ENCODE results near the gene PAMR1. TPM values are rescaled to one million over a fixed set of nuclear protein-coding genes. Genes with fewer than 3 reads are reported as not detected.
"Not testable (repeated sequence)": the region's sequence is repeated elsewhere in the genome, so short reads cannot be mapped to it uniquely, and the experiment has no call there.

The PAMR1 gene
- total and polyA plus RNA-seq, 7 donors: 0.16 to 1.9 (median 0.72) TPM

DNA sequence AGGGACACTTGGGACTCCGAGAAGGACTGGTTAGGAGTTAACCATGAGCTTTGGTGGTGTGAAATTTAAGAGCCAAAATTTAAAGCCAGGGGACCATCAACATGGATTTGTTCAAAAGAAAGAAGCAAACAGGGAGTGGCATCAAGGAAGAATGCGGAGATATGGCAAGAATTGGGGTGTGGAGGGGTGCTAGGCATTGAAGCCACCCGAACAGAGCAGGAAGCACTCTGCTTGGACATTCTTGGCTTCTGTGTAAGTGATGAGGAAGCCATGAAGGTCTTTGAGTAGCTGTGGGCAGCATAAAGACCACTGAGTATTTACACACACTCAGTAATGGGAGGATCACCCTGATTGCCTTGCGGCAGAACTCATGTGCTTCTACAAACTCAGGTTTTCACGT lies 27.2 kb upstream of the PAMR1 start:
- TF ChIP-seq, protein P1, sequence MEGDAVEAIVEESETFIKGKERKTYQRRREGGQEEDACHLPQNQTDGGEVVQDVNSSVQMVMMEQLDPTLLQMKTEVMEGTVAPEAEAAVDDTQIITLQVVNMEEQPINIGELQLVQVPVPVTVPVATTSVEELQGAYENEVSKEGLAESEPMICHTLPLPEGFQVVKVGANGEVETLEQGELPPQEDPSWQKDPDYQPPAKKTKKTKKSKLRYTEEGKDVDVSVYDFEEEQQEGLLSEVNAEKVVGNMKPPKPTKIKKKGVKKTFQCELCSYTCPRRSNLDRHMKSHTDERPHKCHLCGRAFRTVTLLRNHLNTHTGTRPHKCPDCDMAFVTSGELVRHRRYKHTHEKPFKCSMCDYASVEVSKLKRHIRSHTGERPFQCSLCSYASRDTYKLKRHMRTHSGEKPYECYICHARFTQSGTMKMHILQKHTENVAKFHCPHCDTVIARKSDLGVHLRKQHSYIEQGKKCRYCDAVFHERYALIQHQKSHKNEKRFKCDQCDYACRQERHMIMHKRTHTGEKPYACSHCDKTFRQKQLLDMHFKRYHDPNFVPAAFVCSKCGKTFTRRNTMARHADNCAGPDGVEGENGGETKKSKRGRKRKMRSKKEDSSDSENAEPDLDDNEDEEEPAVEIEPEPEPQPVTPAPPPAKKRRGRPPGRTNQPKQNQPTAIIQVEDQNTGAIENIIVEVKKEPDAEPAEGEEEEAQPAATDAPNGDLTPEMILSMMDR (IDR thresholded peaks at IDR 0.05): no peak
- Histone ChIP-seq H3K27me3 (ENCODE audit: insufficient read depth in 3 of 3, low read length in 2 of 3) (no peaks in the 10 kb centered on the region), H3K9me3 (no peaks in the 10 kb centered on the region), H3K27ac (no peak overlapping the region), H3K4me1 (no peaks in the 10 kb centered on the region), H3K36me3 (ENCODE audit: insufficient read depth in 1 of 2, low read depth in 1 of 2) (no peaks in the 10 kb centered on the region), H3K4me3 (no peak overlapping the region)
- no peak for DNase-seq
- no peak for ATAC-seq
- intact Hi-C loops (cut with DNase I): no loop called here
- 91 to 95% (median 95%) methylated on average over 5 of the region's 5 CpGs for WGBS, 3 donors

DNA sequence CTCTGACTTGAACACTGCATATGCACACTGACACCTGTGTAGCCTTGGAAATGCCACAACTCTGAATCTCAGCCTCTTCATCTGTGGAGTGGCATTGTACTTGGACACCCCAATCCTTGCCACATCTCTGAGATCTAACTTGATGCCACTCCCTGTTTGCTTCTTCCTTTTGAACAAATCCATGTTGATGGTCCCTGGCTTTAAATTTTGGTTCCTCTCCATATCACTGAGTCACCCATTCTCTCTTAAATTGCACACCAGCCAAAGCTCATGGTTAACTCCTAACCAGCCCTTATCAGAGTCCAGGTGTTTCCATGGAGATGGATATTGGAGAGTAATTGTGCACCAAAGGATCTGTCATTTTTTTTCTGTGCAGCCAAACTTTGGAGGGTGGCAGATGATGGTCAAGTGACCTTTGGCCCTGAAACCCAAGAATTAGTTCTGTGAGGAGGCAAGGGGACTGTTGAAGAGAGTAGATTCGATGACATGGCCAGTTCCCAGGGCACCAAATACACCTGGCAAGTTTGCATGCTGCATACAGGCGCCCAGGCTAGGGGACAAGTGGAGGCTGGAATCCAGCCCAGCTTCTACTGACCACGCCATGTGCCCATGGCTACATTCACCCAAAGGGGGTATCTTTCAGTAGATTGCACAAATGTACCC lies 25.1 kb upstream of the PAMR1 start:
- DNase-seq (no peak), ATAC-seq (no peak)
- H3K27ac ChIP-seq: no peak overlapping the region
- no peaks in the 10 kb centered on the region for H3K4me1 ChIP-seq
- H3K36me3 ChIP-seq (ENCODE audit: insufficient read depth in 1 of 2, low read depth in 1 of 2): no peaks in the 10 kb centered on the region
- TF ChIP-seq, protein P1 (IDR thresholded peaks at IDR 0.05): no peak
- H3K27me3 ChIP-seq (ENCODE audit: insufficient read depth in 3 of 3, low read length in 2 of 3): no peaks in the 10 kb centered on the region
- no peak overlapping the region for H3K4me3 ChIP-seq
- intact Hi-C loops (cut with DNase I): no loop called here
- no peaks in the 10 kb centered on the region for H3K9me3 ChIP-seq
- WGBS, 3 donors: 74 to 83% (median 78%) methylated on average over 3 of the region's 3 CpGs

DNA sequence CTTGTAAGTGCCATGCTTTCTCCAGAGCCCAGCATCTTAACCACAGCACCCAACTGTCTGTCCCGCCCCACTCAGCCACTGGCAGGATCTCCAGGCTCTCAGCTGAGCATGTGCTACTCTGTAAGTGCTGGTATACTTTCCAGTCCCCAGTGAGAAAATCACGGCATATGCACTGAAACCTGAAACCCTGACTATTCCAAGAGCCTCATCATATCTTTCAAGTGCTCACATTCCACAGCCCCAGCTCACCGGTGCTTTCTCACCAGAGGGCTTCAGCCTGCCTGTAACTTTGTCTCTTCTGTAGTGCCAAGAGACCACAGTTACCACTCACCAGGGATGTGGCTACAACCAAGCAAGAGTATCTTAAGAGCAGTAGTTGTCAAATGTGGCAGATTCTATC lies 24.4 kb upstream of the PAMR1 start:
- H3K4me1 ChIP-seq: no peaks in the 10 kb centered on the region
- no peaks in the 10 kb centered on the region for H3K36me3 ChIP-seq (ENCODE audit: insufficient read depth in 1 of 2, low read depth in 1 of 2)
- no peak overlapping the region for H3K27ac ChIP-seq
- intact Hi-C loops (cut with DNase I): no loop called here
- H3K9me3 ChIP-seq: no peaks in the 10 kb centered on the region
- ATAC-seq (no peak), DNase-seq (no peak)
- WGBS, 3 donors: 20 to 22% (median 22%) methylated on average over 3 of the region's 3 CpGs
- TF ChIP-seq, protein P1 (IDR thresholded peaks at IDR 0.05): no peak
- no peaks in the 10 kb centered on the region for H3K27me3 ChIP-seq (ENCODE audit: insufficient read depth in 3 of 3, low read length in 2 of 3)
- no peak overlapping the region for H3K4me3 ChIP-seq

DNA sequence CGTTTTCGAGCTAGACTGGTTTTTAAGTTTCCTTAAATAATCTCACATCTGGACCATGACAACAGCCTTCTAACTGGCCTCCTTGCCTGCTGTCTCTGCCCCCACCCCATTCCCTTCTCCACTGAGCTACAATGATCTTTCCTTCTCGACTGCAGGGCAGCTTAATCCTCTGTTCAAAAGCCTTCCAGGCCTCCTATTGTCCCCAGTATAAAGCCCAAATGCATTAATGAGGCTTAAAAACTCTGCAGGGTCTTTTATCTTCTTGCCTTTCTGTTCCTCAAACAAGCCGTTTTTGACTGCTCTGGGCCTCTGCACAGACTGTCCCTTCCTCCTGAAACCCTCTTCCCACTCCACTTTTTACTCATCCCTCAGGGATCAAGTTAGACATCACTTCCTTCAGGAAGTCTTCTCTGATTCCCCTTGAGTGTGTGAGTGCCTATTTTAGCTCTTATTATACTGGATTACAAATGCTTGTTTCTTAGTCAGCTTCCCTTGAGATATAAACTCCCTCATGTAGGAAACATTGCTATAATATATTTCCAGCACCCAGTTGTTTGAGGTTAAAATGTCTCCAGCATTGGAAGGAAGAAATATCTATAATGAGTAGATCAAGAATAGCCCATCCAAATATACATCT lies 23.6 kb upstream of the PAMR1 start:
- TF ChIP-seq, protein P1 (IDR thresholded peaks at IDR 0.05): no peak
- DNase-seq (no peak), ATAC-seq (no peak)
- Histone ChIP-seq H3K4me3 (no peak overlapping the region), H3K4me1 (no peaks in the 10 kb centered on the region), H3K9me3 (no peaks in the 10 kb centered on the region), H3K27ac (no peak overlapping the region), H3K27me3 (ENCODE audit: insufficient read depth in 3 of 3, low read length in 2 of 3) (no peaks in the 10 kb centered on the region), H3K36me3 (ENCODE audit: insufficient read depth in 1 of 2, low read depth in 1 of 2) (no peaks in the 10 kb centered on the region)
- intact Hi-C loops (cut with DNase I): no loop called here
- WGBS, 3 donors: 28 to 36% (median 33%) methylated on average over 4 of the region's 4 CpGs

DNA sequence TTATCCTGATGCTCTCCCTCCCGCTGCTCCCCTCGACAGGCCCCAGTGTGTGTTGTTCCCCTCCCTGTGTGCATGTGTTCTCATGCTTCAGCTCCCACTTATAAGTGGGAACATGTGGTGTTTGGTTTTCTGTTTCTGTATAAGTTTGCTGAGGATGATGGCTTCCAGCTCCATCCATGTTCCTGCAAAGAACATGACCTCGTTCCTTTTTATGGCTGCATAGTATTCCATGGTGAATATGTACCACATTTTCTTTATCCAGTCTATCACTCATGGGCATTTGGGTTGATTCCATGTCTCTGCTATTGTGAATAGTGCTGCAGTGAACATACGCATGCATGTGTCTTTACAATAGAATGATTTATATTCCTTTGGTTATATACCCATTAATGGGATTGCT lies 22.6 kb upstream of the PAMR1 start:
- intact Hi-C loops (cut with DNase I); H3K27me3 ChIP-seq (ENCODE audit: insufficient read depth in 3 of 3, low read length in 2 of 3); H3K4me3 ChIP-seq; H3K9me3 ChIP-seq; H3K27ac ChIP-seq; ATAC-seq; H3K36me3 ChIP-seq (ENCODE audit: insufficient read depth in 1 of 2, low read depth in 1 of 2); DNase-seq; H3K4me1 ChIP-seq: not testable (repeated sequence)
- WGBS, 3 donors: 92 to 95% (median 94%) methylated on average over 4 of the region's 4 CpGs

All from psoas muscle (tissue), 8 donors.